Stimulated activated CD8-positive, alpha-beta memory T cell treated with anti-CD3 and anti-CD28 coated beads, Interleukin-4, amount 100 ng/mL, for 1 hour (primary cell): ENCODE measurements around the gene CPPED1.
"Not testable (repeated sequence)": the region's sequence is repeated elsewhere in the genome, so short reads cannot be mapped to it uniquely, and the experiment has no call there.

ENCODE experiments used
- DNase-seq, 2 donors: peaks; one replicate each; pipeline ENCODE4 v3.0.0-alpha.2; 2020; ENCODE audit warnings: low read depth in 2 of 2, low spot score in 1 of 2

Gene CPPED1

DNA sequence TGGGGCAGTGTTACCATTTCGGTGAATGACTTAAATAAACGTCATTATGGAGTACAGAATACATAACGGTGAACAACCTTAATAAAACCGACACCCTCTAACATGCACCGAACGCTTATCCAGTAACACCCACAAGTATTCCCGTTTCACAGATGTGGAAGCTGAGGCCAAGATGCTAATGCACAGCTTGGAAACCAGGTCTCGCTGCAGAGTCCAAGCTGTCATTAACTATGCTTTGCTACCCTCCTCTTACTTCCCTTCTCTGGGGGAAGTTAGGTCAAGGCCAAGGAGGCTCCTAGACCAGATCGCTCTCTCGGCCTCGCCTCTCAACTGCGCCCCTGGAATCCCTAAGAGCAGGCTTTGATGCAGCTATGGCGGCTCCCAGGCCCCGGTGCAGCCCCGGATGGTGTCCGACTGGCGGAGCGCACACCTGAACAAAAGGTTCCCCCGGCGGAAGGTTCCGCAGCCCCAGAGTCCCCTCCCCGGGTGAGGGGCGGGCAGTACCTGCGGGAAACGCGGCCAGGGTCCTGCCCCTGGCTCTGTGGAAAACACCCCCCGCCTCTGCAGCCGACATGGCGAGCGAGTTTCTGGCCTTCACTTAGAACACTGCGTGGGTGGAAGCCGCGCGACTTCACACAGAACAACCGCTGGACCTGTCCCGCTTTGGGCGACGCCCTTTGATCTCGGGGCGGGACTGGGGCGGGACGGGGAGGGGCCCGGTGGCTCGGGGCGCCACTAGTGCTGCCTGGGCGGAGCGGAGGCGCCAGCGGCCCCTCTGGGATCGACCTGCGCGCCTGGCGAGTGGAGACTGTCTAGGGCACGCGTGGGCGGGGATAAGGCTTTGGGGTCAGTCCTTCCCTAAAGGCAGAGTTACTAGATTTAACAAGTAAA lies at the start of gene CPPED1:
Gene CPPED1, minus strand, starts transcription at position 685 of the 891 bp plus-strand sequence. Its CDS starts 111 bp downstream, at position 574.
- DNase-seq = peak; percentile 70 to 79

DNA sequence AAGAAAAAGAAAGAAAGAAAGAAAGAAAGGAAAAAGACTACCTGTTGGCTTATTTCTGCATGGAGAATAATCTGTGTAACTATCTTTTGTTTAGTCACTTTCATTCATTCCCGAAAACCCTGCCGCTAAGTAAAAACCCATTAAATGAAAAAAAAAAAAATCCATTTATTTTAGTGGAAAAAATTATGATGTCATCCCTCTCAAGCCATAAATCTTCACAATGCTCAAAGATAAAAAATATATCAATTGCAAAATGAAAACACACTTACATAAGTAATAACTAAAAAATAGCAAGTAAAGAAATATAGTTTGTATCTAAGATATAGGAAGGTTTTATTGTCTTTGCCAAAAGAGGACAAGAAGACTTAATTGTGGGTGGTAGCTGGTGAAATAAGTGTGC lies 46.5 kb upstream of the CPPED1 start:
- no peak for DNase-seq

DNA sequence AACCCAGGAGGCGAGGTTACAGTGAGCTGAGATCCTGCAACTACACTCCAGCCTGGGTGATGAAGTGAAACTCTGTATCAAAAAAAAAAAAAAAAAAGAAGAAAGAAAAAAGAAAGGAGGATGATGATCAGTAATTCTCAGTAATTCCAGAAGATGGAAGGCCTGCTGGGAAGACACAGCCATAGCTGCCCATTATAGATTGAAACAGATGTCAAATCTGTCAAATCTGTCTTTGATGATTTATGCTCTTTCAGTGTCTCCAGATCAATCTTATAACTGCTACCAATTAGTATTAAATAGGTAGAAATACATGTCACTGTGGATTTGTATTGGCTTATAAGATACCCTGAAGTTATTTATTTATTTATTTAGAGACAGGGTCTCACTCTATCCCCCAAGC lies 42.9 kb upstream of the CPPED1 start:
- DNase-seq = no peak

- no peak for DNase-seq
These were observed 41.6 kb upstream of the CPPED1 start for GRCh38 chr16:12845282-12845681.

DNA sequence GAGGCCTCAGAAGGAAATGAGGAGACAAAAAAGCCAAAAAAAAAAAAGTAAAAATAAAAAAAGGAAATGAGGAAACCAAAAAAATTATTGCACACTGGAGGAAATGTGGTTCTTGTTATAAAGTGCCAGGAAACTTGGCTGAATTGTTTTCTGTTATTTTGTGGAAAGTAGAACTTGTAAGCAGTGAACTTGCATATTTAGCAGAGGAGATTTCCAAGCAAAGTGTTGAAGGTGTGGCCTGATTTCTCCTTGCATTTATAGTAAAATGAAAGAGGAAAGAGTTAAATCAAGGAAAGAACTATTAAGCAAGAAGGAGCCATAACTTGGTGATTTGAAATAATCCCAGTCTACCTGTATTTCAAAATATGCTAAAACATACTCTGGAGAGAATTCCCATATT lies 34.1 kb upstream of the CPPED1 start:
- DNase-seq = no peak

GRCh38 chr16:12837291-12837690 lies 33.6 kb upstream of the CPPED1 start:
- DNase-seq = no peak

- DNase-seq = no peak
These were observed 30.2 kb upstream of the CPPED1 start for GRCh38 chr16:12833926-12834325.

DNA sequence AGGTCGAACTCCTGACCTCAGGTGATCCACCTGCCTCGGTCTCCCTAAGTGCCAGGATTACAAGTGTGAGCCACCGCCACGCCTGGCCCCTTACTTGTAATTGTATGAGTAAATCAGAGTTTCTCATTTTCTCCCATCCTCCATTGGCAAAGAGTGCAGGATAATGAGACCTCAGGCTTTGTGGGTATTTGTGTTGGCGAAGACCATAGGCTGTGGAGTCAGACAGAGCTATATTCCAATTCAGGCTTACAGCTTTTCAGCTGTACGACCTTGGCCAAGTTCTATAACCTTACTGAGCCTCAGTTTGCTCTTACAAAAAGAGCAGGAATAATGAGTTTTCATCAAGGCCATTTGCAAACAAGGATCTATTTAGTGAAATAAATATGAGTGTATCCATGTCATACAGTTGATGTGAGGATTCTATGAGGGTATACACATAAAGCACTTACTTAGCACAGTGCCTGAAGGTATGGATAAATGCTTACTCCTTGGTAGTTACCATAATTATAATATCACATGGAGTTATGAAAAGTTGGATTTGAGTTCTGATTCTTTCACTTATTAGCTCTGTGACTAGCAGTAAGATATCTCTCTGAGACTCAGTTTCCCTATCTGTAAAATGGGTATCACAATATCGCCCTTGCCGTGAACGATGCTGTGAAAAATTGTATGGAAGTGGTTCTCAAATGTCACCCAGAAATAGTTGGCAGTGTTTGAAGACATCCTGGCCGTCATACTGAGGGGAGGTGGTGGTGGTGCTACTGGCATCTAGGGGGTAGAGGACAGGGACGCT lies 25.6 kb upstream of the CPPED1 start:
- no peak for DNase-seq

DNA sequence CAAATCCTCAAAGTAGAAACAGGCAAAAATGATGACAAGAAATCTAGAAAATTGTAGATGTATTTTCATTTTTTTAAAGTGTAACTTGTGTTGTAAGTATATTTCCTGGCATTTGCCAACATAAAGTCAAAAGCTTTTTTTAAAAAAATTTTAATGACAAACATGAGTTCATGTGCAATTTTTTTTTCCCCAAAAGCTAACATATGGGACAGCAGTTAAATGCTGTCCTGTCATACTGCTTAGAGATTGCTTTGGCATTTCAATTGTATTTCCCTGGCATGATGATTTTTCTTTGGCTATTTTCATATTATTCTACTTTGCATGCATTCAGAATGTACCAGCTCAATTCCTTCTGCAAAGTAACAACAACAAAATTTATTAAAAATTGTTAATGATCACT lies 24.5 kb upstream of the CPPED1 start:
- DNase-seq = no peak

GRCh38 chr16:12826559-12826958 lies 22.9 kb upstream of the CPPED1 start:
- DNase-seq = no peak

- peak; percentile 36 to 61 for DNase-seq
These were observed 15.7 kb upstream of the CPPED1 start for GRCh38 chr16:12819126-12820117.

- no peak for DNase-seq
These were observed 14.6 kb upstream of the CPPED1 start for GRCh38 chr16:12818326-12818725.

DNA sequence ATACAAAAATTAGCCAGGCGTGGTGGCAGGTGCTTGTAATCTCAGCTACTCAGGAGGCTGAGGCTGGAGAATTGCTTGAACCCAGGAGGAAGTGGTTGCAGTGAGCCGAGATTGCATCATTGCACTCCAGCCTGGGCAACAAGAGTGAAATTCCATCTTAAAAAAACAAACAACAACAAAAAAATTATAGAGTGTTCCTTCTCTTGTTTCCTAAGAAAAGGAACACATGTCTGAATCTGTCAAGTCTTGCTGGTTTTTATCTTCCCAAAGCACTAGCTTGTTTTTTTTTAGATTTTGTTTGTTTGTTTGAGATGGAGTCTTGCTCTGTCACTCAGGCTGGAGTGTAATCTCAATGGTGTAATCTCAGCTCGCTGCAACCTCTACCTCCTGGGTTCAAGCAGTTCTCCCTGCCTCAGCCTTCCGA lies 13.1 kb upstream of the CPPED1 start:
- not testable (repeated sequence) for DNase-seq

- DNase-seq = no peak
These were observed 11.7 kb upstream of the CPPED1 start for GRCh38 chr16:12815361-12815760.

- not testable (repeated sequence) for DNase-seq
These were observed 10.0 kb upstream of the CPPED1 start for GRCh38 chr16:12813734-12814133.

- DNase-seq = not testable (repeated sequence)
These were observed 9.6 kb upstream of the CPPED1 start for GRCh38 chr16:12813321-12813720.

DNA sequence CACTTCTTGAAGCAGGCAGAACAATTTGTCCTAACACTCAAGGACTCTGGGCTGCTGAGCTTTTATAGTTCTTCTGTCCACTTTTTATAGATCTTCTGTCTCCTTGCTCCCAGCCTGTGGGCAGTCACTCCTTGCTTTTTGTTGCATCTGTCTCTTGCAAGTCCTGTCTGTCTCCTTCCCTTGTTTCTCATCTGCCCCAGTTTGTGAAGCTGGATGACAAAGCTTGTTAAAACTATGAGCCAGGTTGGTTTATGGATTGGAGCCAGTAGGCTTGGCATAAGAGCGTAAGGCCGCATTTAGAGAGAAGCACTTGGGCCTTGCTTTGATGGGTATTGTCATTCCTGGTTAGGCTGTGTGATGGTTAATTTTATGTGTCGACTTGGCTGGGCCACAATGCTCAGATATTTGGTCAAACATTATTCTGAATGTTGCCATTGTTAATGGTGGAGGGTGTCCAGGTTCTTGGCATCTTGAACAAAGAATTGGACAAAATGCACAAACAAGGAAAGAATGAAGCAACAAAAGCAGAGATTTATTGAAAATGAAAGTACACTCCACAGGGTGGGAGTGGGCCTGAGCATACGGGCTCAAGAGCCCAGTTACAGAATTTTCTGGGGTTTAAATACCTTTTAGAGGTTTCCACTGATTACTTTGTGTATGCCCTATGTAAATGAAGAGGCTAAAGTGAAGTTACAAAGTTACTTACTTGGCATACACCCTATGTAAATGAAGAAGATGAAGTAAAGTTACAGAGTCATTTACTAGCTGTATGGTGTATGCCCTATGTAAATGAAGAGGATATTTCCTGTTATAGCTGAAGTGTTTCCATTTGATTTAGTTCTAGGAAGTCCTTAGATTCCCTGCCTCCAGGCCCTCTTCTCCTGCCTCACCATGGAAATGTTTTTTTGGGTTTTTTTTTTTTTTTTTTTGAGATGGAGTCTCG lies 8.0 kb upstream of the CPPED1 start:
- DNase-seq = no peak

GRCh38 chr16:12805066-12805465 lies 1.4 kb upstream of the CPPED1 start:
- DNase-seq = no peak

DNA sequence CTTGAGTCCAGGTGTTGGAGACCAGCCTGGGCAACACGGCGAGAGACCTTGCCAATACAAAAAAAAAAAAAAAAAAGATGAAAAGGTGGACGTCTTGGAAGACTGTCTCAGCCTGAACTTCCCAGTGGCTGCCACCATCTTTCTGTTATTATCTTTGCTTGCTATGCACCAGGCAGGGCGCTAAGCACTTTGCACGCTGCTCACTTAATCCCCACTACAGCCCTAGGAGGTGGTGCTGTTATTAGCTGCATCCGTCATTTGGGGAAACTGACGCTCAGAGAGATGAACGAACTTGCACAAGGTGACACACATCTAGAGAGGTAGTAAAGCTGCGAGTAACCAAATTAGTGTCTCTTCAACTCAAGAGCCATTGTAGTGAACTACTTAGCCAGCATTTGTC lies 708 bp upstream of the CPPED1 start:
- DNase-seq = no peak

- DNase-seq = no peak
These were observed 1.0 kb downstream of the CPPED1 start for GRCh38 chr16:12802661-12803060.
